ENCODE measurements around the gene ALKBH4.

- no peak for TF ChIP-seq REST (IDR thresholded peaks at IDR 0.05; ENCODE audit: insufficient replicate concordance, low read depth)
- TF ChIP-seq, protein P1, sequence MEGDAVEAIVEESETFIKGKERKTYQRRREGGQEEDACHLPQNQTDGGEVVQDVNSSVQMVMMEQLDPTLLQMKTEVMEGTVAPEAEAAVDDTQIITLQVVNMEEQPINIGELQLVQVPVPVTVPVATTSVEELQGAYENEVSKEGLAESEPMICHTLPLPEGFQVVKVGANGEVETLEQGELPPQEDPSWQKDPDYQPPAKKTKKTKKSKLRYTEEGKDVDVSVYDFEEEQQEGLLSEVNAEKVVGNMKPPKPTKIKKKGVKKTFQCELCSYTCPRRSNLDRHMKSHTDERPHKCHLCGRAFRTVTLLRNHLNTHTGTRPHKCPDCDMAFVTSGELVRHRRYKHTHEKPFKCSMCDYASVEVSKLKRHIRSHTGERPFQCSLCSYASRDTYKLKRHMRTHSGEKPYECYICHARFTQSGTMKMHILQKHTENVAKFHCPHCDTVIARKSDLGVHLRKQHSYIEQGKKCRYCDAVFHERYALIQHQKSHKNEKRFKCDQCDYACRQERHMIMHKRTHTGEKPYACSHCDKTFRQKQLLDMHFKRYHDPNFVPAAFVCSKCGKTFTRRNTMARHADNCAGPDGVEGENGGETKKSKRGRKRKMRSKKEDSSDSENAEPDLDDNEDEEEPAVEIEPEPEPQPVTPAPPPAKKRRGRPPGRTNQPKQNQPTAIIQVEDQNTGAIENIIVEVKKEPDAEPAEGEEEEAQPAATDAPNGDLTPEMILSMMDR (IDR thresholded peaks at IDR 0.05; ENCODE audit: insufficient read depth, low read length) = no peak
- no peak for TF ChIP-seq GABPA (IDR thresholded peaks at IDR 0.05; ENCODE audit: low read depth)
- no peak for TF ChIP-seq POLR2AphosphoS5 (IDR thresholded peaks at IDR 0.05; ENCODE audit: low read depth)
- TF ChIP-seq SPI1 (IDR thresholded peaks at IDR 0.05; ENCODE audit: borderline replicate concordance, low read depth) = no peak
Measured at GRCh38 chr7:102456327-102456726, 8.3 kb downstream of the ALKBH4 start.

Data from HL-60 (cell line).